Upper lobe of left lung (tissue), 6 donors: ENCODE measurements around the gene UBTD2. TPM values are rescaled to one million over a fixed set of nuclear protein-coding genes. Genes with fewer than 3 reads are reported as not detected.

Source experiments
- ATAC-seq, 2 donors: fragments of 200-7000 bp; cut with Tn5 transposase; one replicate each; pipeline ENCODE4 v1.9.1; 2022; ENCODE audit warnings: mild to moderate bottlenecking in 2 of 2, moderate library complexity in 2 of 2; ENCODE audit not compliant: low FRiP score in 2 of 2
- DNase-seq, 2 donors: peaks; one replicate each; pipeline ENCODE4 v3.0.0-alpha.2; 2019 to 2020
- H3K27ac ChIP-seq, 4 donors: fragments of 200-600 bp; sonication (generic); one replicate each; pipeline ENCODE4 v1.5.1; 2016 to 2019
- H3K27me3 ChIP-seq, 4 donors: fragments of 200-600 bp; sonication (generic); one replicate each; pipeline ENCODE4 v1.5.1; 2017 to 2019
- H3K36me3 ChIP-seq, 4 donors: fragments of 200-600 bp; sonication (generic); one replicate each; pipeline ENCODE4 v1.5.1; 2016 to 2019
- H3K4me1 ChIP-seq, 4 donors: fragments of 200-600 bp; sonication (generic); one replicate each; pipeline ENCODE4 v1.5.1; 2018 to 2019
- H3K4me3 ChIP-seq, 4 donors: fragments of 200-600 bp; sonication (generic); one replicate each; pipeline ENCODE4 v1.5.1; 2017 to 2019; ENCODE audit warnings: mild to moderate bottlenecking in 2 of 4, moderate library complexity in 1 of 4
- H3K9me3 ChIP-seq, 4 donors: fragments of 200-600 bp; sonication (generic); one replicate each; pipeline ENCODE4 v1.5.1; 2018 to 2019
- CTCF ChIP-seq, 6 experiments: fragments of 450-650 bp in 4 of 6; fragments of 200-600 bp in 2 of 6; sonication (generic) in 2 of 6; IDR thresholded peaks; one replicate each; pipeline ENCODE4 v1.5.1; 2016 to 2019; ENCODE audit warnings: antibody characterized with exemption in 6 of 6
- EP300 ChIP-seq, 4 donors: sonication (generic); formaldehyde crosslinking; IDR thresholded peaks; one replicate each; pipeline ENCODE4 v1.5.1; 2017; ENCODE audit warnings: antibody characterized with exemption in 4 of 4, control low read depth in 2 of 4
- POLR2A ChIP-seq, 4 donors: fragments of 450-650 bp; IDR thresholded peaks; one replicate each; pipeline ENCODE4 v1.5.1; 2016 to 2017; ENCODE audit warnings: antibody characterized with exemption in 4 of 4, mild to moderate bottlenecking in 2 of 4
- POLR2AphosphoS5 ChIP-seq, 2 donors: sonication (generic); formaldehyde crosslinking; IDR thresholded peaks; one replicate each; pipeline ENCODE4 v1.5.1; 2017; ENCODE audit warnings: antibody characterized with exemption in 2 of 2
- WGBS, 2 donors: methylation state at CpG; one replicate each; pipeline ENCODE4 v1.1.5; 2017 to 2018; 5-methylcytosine and 5-hydroxymethylcytosine counted together
- total RNA-seq, 6 donors: library from RNA; depleted of rRNA in 4 of 6; stranded (reverse); fragments of >200 nt in 4 of 6; gene quantifications; one replicate each; pipeline versions ENCODE4 v1.1.0 to v1.2.1, GENCODE V29; 2016 to 2021
- donor health status: DM: no; HTN: no; CAD: no; lungs with moderate emphysema.
- donor health status: DM: no; HTN: yes; CAD: no; lungs with severe emphysema.

Gene UBTD2
- total RNA-seq, 6 donors from 2014 or later, result 9.4 to 22.3 (median 15.8) TPM

GRCh38 chr5:172229904-172230303, 53.7 kb downstream of the UBTD2 start:
- Histone ChIP-seq H3K27me3 (no peaks in the 10 kb centered on the region), H3K36me3 (peaks cover 0 to 54% (median 11%) of the 10 kb centered on the region in 4 donors), H3K4me1 (peaks cover 0 to under 1% (median 0%) of the 10 kb centered on the region in 4 donors), H3K27ac (no peak overlapping the region), H3K4me3 (no peak overlapping the region), H3K9me3 (no peaks in the 10 kb centered on the region)
- no peak for TF ChIP-seq EP300 (IDR thresholded peaks at IDR 0.05)
- DNase-seq, result no peak
- ATAC-seq, result no peak
- WGBS, 2 donors, result 86 to 97% methylated on average over 1 of the region's 1 CpG

GRCh38 chr5:172224996-172225395, 58.6 kb downstream of the UBTD2 start:
- no peak overlapping the region for H3K4me3 ChIP-seq
- ATAC-seq, result no peak
- H3K36me3 ChIP-seq, result peaks cover 0 to 22% (median 3%) of the 10 kb centered on the region in 4 donors
- no peaks in the 10 kb centered on the region for H3K4me1 ChIP-seq
- no peaks in the 10 kb centered on the region for H3K27me3 ChIP-seq
- DNase-seq, result no peak
- TF ChIP-seq POLR2AphosphoS5 (IDR thresholded peaks at IDR 0.05) (no peak), POLR2A (IDR thresholded peaks at IDR 0.05) (no peak), EP300 (IDR thresholded peaks at IDR 0.05) (no peak), CTCF (IDR thresholded peaks at IDR 0.05) (no peak)
- no peak overlapping the region for H3K27ac ChIP-seq
- no peaks in the 10 kb centered on the region for H3K9me3 ChIP-seq
- WGBS, 2 donors, result 88 to 90% methylated on average over 1 of the region's 1 CpG

- Histone ChIP-seq H3K9me3 (no peaks in the 10 kb centered on the region), H3K36me3 (peaks cover 0 to 22% (median 3%) of the 10 kb centered on the region in 4 donors), H3K4me3 (no peak overlapping the region), H3K27me3 (no peaks in the 10 kb centered on the region), H3K4me1 (no peaks in the 10 kb centered on the region), H3K27ac (no peak overlapping the region)
- TF ChIP-seq EP300 (IDR thresholded peaks at IDR 0.05), result no peak
- no peak for TF ChIP-seq POLR2AphosphoS5 (IDR thresholded peaks at IDR 0.05)
- TF ChIP-seq CTCF (IDR thresholded peaks at IDR 0.05), result no peak
- TF ChIP-seq POLR2A (IDR thresholded peaks at IDR 0.05), result no peak
- DNase-seq (no peak), ATAC-seq (no peak)
- 89% methylated on average over 10 of the region's 10 CpGs for WGBS, 2 donors
These were observed 59.4 kb downstream of the UBTD2 start for GRCh38 chr5:172223901-172224873.

- Histone ChIP-seq H3K4me3 (no peak overlapping the region), H3K27me3 (no peaks in the 10 kb centered on the region), H3K36me3 (peaks cover 0 to 8% (median 1%) of the 10 kb centered on the region in 4 donors), H3K4me1 (no peaks in the 10 kb centered on the region), H3K9me3 (no peaks in the 10 kb centered on the region), H3K27ac (no peak overlapping the region)
- TF ChIP-seq EP300 (IDR thresholded peaks at IDR 0.05), result no peak
- no peak for TF ChIP-seq CTCF (IDR thresholded peaks at IDR 0.05)
- no peak for TF ChIP-seq POLR2A (IDR thresholded peaks at IDR 0.05)
- no peak for TF ChIP-seq POLR2AphosphoS5 (IDR thresholded peaks at IDR 0.05)
- DNase-seq (no peak), ATAC-seq (no peak)
- 97 to 98% methylated on average over 2 of the region's 2 CpGs for whole genome bisulfite sequencing, 2 donors
These were observed 64.3 kb downstream of the UBTD2 start for GRCh38 chr5:172219296-172219695.

GRCh38 chr5:172216345-172216744, 67.2 kb downstream of the UBTD2 start:
- peaks cover 0 to 22% (median 7%) of the 10 kb centered on the region in 4 donors for H3K36me3 ChIP-seq
- no peak for ATAC-seq
- WGBS, 2 donors, result 97% methylated on average over 3 of the region's 3 CpGs
- H3K27me3 ChIP-seq, result no peaks in the 10 kb centered on the region
- TF ChIP-seq EP300 (IDR thresholded peaks at IDR 0.05) (no peak), CTCF (IDR thresholded peaks at IDR 0.05) (no peak), POLR2AphosphoS5 (IDR thresholded peaks at IDR 0.05) (no peak), POLR2A (IDR thresholded peaks at IDR 0.05) (no peak)
- DNase-seq, result no peak
- no peaks in the 10 kb centered on the region for H3K4me1 ChIP-seq
- no peak overlapping the region for H3K27ac ChIP-seq
- no peaks in the 10 kb centered on the region for H3K9me3 ChIP-seq
- no peak overlapping the region for H3K4me3 ChIP-seq
